Kidney (tissue), 14 donors: Measurements from ENCODE around the gene SFT2D2. TPM values are rescaled to one million over a fixed set of nuclear protein-coding genes. Genes with fewer than 3 reads are reported as not detected.
A peak's percentile ranks its signal among the peaks of the same experiment; 100 is the strongest.

Source experiments
- DNase-seq, 5 donors: peaks; one replicate each; pipeline ENCODE4 v3.0.0-alpha.2; 2013 to 2020
- FAIRE-seq: peaks from 2 replicates; lab custom pipeline; 2012; peaks lifted over from hg19 to GRCh38; lab: Jason Lieb, UNC
- H3K27ac ChIP-seq, 2 donors: one replicate each; pipeline ENCODE4 v1.7.0; 2013; ENCODE audit warnings: low read depth in 2 of 2, low read length in 2 of 2, inconsistent platforms in 1 of 2
- H3K27me3 ChIP-seq: one replicate; pipeline ENCODE4 v1.7.1; 2013; ENCODE audit warnings: low read length, inconsistent platforms; ENCODE audit not compliant: control insufficient read depth, insufficient read depth
- H3K36me3 ChIP-seq, 3 donors: one replicate each; pipeline versions ENCODE4 v1.7.0 to v1.7.1; 2013; ENCODE audit warnings: low read length in 3 of 3, control low read depth in 1 of 3, inconsistent platforms in 1 of 3; ENCODE audit not compliant: insufficient read depth in 3 of 3, control insufficient read depth in 2 of 3
- H3K4me1 ChIP-seq, 3 donors: one replicate each; pipeline versions ENCODE4 v1.7.0 to v1.7.1; 2013; ENCODE audit warnings: low read length in 3 of 3, inconsistent platforms in 1 of 3, low read depth in 1 of 3; ENCODE audit not compliant: control insufficient read depth in 2 of 3, insufficient read depth in 2 of 3
- H3K4me3 ChIP-seq, 3 donors: one replicate each; pipeline versions ENCODE4 v1.7.0 to v1.8.1; 2013; ENCODE audit warnings: low read length in 3 of 3, control low read depth in 1 of 3, inconsistent platforms in 1 of 3
- H3K9ac ChIP-seq, 3 donors: one replicate each; pipeline versions ENCODE4 v1.7.0 to v1.7.1; 2013; ENCODE audit warnings: low read length in 3 of 3, control low read depth in 1 of 3, inconsistent platforms in 1 of 3
- H3K9me3 ChIP-seq, 3 donors: one replicate each; pipeline versions ENCODE4 v1.7.0 to v1.7.1; 2013; ENCODE audit warnings: low read length in 3 of 3, control low read depth in 1 of 3, inconsistent platforms in 1 of 3; ENCODE audit not compliant: control insufficient read depth in 2 of 3, insufficient read depth in 1 of 3
- CTCF ChIP-seq: IDR thresholded peaks from 3 replicates; pipeline ENCODE4 v1.5.1; 2012; ENCODE audit warnings: mild to moderate bottlenecking, moderate library complexity, borderline replicate concordance; ENCODE audit not compliant: insufficient read depth; ENCODE audit errors: extremely low read depth
- intact Hi-C: fragments of 100-400 bp; cut with DNase I; formaldehyde crosslinking; loops from one replicate; pipeline ENCODE4 v1.11.1; 2022
- polyA plus RNA-seq: library from polyadenylated mRNA; stranded (reverse); fragments of 350-450 nt; fragmentation: Illumina TruSeq; extraction: RNeasy Lipid Tissue Mini Kit (QIAGEN cat#74804); gene quantifications from one replicate; pipeline ENCODE4 v1.2.3, GENCODE V29; 2014; ENCODE audit warnings: low read depth, low replicate concordance; ENCODE audit not compliant: insufficient read depth
- total RNA-seq: library from RNA; stranded (reverse); fragmentation: NEBNext Ultra II Directional; extraction: Animal tissue kit (Norgen Biotek cat#: 25700); gene quantifications from one replicate; pipeline ENCODE4 v1.2.1, GENCODE V29; 2021
- donor health status: control.
- donor health status: control.
- donor health status: control.
- donor health status: control.
- donor health status: control.
- donor health status: DM: yes; HTN: yes; CAD: no.
- donor health status: Normal renal cell carcinoma (clear cell type).

Gene SFT2D2
- total and polyA plus RNA-seq, 2 donors from 2014 or later: 7.4 to 89.3 TPM

- peaks cover 0 to 14% (median 12%) of the 10 kb centered on the region in 3 donors for H3K4me1 ChIP-seq
- H3K36me3 ChIP-seq: peaks cover 2 to 20% (median 15%) of the 10 kb centered on the region in 3 donors
- no peak for TF ChIP-seq CTCF
- intact Hi-C loops: no loop called here
- H3K27me3 ChIP-seq: no peaks in the 10 kb centered on the region
- peak overlapping the region in 1 of 2 donors; percentile 54 for H3K27ac ChIP-seq
- H3K9ac ChIP-seq: no peak overlapping the region
- no peaks in the 10 kb centered on the region for H3K9me3 ChIP-seq
- DNase-seq (peak in 3 of 5 donors; percentile 34 to 78 (median 59)), FAIRE-seq (no peak)
- no peak overlapping the region for H3K4me3 ChIP-seq
These were observed 17.4 kb downstream of the SFT2D2 start for GRCh38 chr1:168243198-168243597.

GRCh38 chr1:168243636-168244212 lies 17.9 kb downstream of the SFT2D2 start:
- DNase-seq (peak in 1 of 5 donors; percentile 19), FAIRE-seq (no peak)
- Histone ChIP-seq H3K27ac (peak overlapping the region in 1 of 2 donors; percentile 54), H3K27me3 (no peaks in the 10 kb centered on the region), H3K9me3 (no peaks in the 10 kb centered on the region), H3K4me1 (peaks cover 0 to 14% (median 12%) of the 10 kb centered on the region in 3 donors), H3K9ac (no peak overlapping the region), H3K4me3 (no peak overlapping the region), H3K36me3 (peaks cover under 1 to 19% (median 15%) of the 10 kb centered on the region in 3 donors)
- TF ChIP-seq CTCF: no peak
- intact Hi-C loops: no loop called here

- no peak for TF ChIP-seq CTCF
- FAIRE-seq: no peak
- H3K36me3 ChIP-seq: peaks cover 0 to 16% (median 16%) of the 10 kb centered on the region in 3 donors
- no peak overlapping the region for H3K4me3 ChIP-seq
- H3K27ac ChIP-seq: no peak overlapping the region
- peaks cover 0 to 14% (median 12%) of the 10 kb centered on the region in 3 donors for H3K4me1 ChIP-seq
- H3K9me3 ChIP-seq: no peaks in the 10 kb centered on the region
- H3K27me3 ChIP-seq: no peaks in the 10 kb centered on the region
- intact Hi-C loops: no loop called here
- no peak for DNase-seq
- H3K9ac ChIP-seq: no peak overlapping the region
These were observed 19.2 kb downstream of the SFT2D2 start for GRCh38 chr1:168245042-168245441.
